ENCODE results near the gene YPEL3. TPM values are rescaled to one million over a fixed set of nuclear protein-coding genes. Genes with fewer than 3 reads are reported as not detected.

YPEL3 gene
- total and polyA plus RNA-seq, 2 of the 8 experiments (the other 6 are each of a cell fraction or from before 2014, with no cell fraction given): 40.3 to 53.3 TPM

DNA sequence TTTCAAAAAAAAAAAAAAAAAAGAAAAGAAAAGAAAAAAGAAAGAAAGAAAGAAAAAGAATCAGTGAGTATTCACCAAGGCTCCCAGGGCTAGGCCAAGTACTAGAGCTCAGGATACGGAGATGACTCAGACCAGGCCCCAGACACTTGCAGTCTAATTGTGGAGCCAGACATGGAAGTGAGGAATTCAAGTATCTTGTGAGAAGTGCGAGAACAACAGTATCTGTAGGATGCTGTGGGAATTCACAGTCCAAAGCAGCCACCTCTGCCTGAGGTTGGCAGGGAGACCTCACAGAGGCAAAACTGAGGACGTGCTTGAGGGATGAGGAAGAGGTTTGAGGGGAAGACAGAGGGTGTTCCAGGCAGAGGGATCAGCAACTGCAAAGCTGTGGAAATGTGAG is 44.5 kb downstream of the YPEL3 start:
- ChIA-PET POLR2A (ENCODE audit: partially characterized antibody) (interaction anchor here (7.6 kb wide), 1 partner anchor 15 kb away, joined by 88 read pairs; the partner anchor contains the start of gene ALDOA), CTCF (ENCODE audit: partially characterized antibody) (interaction anchor here (0.8 to 6.1 kb wide), 5 partner anchors 10 to 42 kb away, joined by 3 to 23 read pairs (median 3); partner anchors contain the start of gene TLCD3B)
- Histone ChIP-seq H2BK15ac (ENCODE audit: low read length) (no peak overlapping the region), H2BK120ac (replicated peaks; ENCODE audit: low read depth, low read length) (no peak overlapping the region), H3K79me2 (ENCODE audit: control insufficient read depth in 1 of 2, insufficient read depth in 2 of 2, low read length in 2 of 2) (no peaks in the 10 kb centered on the region), H2BK20ac (ENCODE audit: low read length) (no peak overlapping the region), H4K91ac (replicated peaks; ENCODE audit: insufficient read length, low read length) (no peak overlapping the region), H2AK5ac (ENCODE audit: low read depth, low read length) (0 out of 2 replicates have a peak overlapping the region, but pooled peaks have one; percentile 95), H3K4me3 (ENCODE audit: extremely low read depth in 1 of 4, insufficient read depth in 2 of 4, low read depth in 3 of 4, low read length in 4 of 4) (no peak overlapping the region), H3K36me3 (ENCODE audit: control insufficient read depth in 2 of 4, insufficient read depth in 4 of 4, low read length in 3 of 4) (no peaks in the 10 kb centered on the region), H3K4me2 (ENCODE audit: insufficient read depth in 1 of 2, low read depth in 2 of 2, low read length in 2 of 2) (no peak overlapping the region), H4K20me1 (replicated peaks in 1 of 2; ENCODE audit: control insufficient read depth in 1 of 2, insufficient read depth in 2 of 2, low read length in 2 of 2) (no peaks in the 10 kb centered on the region), H3K14ac (ENCODE audit: insufficient read length) (no peak overlapping the region), H2AFZ (ENCODE audit: low read length) (no peak overlapping the region), H4K5ac (ENCODE audit: insufficient read length, low read depth, low read length) (no peak overlapping the region), H3K23me2 (ENCODE audit: low read depth, low read length) (peaks cover 6% of the 10 kb centered on the region), H2BK12ac (ENCODE audit: low read depth, low read length) (peak overlapping the region; percentile 62; the same call in 1 of the 2 replicates), H3K9me3 (ENCODE audit: insufficient read depth in 2 of 2, low read depth in 1 of 2, low read length in 1 of 2) (no peaks in the 10 kb centered on the region), H3K9ac (replicated peaks in 1 of 4; ENCODE audit: extremely low read depth in 1 of 4, low read depth in 3 of 4, low read length in 3 of 4) (no peak overlapping the region), H2BK5ac (ENCODE audit: low read depth, low read length) (no peak overlapping the region), H3K27me3 (replicated peaks in 1 of 4; ENCODE audit: control insufficient read depth in 3 of 4, extremely low read depth in 1 of 4, insufficient read depth in 3 of 4, low read length in 3 of 4) (peaks cover 0 to 5% (median 2%) of the 10 kb centered on the region in 4 experiments; a peak in 2 of 7 replicates), H3K23ac (ENCODE audit: insufficient read length) (no peak overlapping the region), H4K8ac (ENCODE audit: extremely low read depth, insufficient read depth, low read length) (no peak overlapping the region; the same call in 1 of the 2 replicates), H3K79me1 (ENCODE audit: low read depth, low read length) (no peaks in the 10 kb centered on the region), H3K4me1 (replicated peaks in 1 of 4; ENCODE audit: control insufficient read depth in 3 of 4, insufficient read depth in 4 of 4, low read length in 3 of 4) (peaks cover 0 to 4% (median 2%) of the 10 kb centered on the region in 4 experiments; a peak in 3 of 7 replicates), H3K27ac (ENCODE audit: low read depth, low read length) (no peak overlapping the region), H3K4ac (replicated peaks; ENCODE audit: insufficient read length, low read depth, low read length) (no peak overlapping the region), H3K56ac (replicated peaks; ENCODE audit: insufficient read length, low read depth, low read length) (no peak overlapping the region), H3K18ac (ENCODE audit: extremely low read depth, low read length) (no peak overlapping the region)
- 77% methylated on average over 3 of the region's 3 CpGs; no CpG with 5 or more reads in 1 of the 2 experiments for WGBS, 2 experiments (ENCODE audit: extremely low coverage in 1 of 2, insufficient coverage in 1 of 2, insufficient read length in 1 of 2, insufficient replicate concordance in 2 of 2, low coverage in 1 of 2, low lambda C conversion rate in 2 of 2, missing lambda C conversion rate in 1 of 2)
- FAIRE-seq (no peak), DNase-seq (ENCODE audit: low read depth in 1 of 2, low spot score in 2 of 2) (no peak)
- TF ChIP-seq SIN3A (conservative IDR thresholded peaks at IDR 0.05 in 1 of 2, IDR thresholded peaks at IDR 0.05 in 1 of 2; ENCODE audit: low read depth in 1 of 2, low read length in 2 of 2) (no peak), KDM1A (IDR thresholded peaks at IDR 0.05; ENCODE audit: borderline replicate concordance, low read length) (no peak), BRCA1 (IDR thresholded peaks at IDR 0.05; ENCODE audit: low read depth, low read length) (no peak), RFX5 (IDR thresholded peaks at IDR 0.05; ENCODE audit: borderline replicate concordance, low read depth, low read length) (no peak), CHD1 (IDR thresholded peaks at IDR 0.05; ENCODE audit: low read depth, low read length) (no peak), POLR2A (IDR thresholded peaks at IDR 0.05; ENCODE audit: control extremely low read depth in 1 of 2, low read depth in 2 of 2, low read length in 2 of 2) (no peak), PHF8 (conservative IDR thresholded peaks at IDR 0.05; ENCODE audit: low read depth, low read length) (no peak), SRF (IDR thresholded peaks at IDR 0.05; ENCODE audit: low read depth, low read length) (no peak), HDAC6 (IDR thresholded peaks at IDR 0.05; ENCODE audit: low read depth, low read length) (no peak), RAD21 (IDR thresholded peaks at IDR 0.05 in 1 of 2, conservative IDR thresholded peaks at IDR 0.05 in 1 of 2; ENCODE audit: low read depth in 2 of 2, low read length in 2 of 2) (no peak), TAF1 (IDR thresholded peaks at IDR 0.05; ENCODE audit: low read depth, low read length) (no peak)
